ENCODE measurements around the gene LRFN3. TPM values are rescaled to one million over a fixed set of nuclear protein-coding genes. Genes with fewer than 3 reads are reported as not detected.
"Not testable (repeated sequence)": the region's sequence is repeated elsewhere in the genome, so short reads cannot be mapped to it uniquely, and the experiment has no call there.

Gene LRFN3, protein sequence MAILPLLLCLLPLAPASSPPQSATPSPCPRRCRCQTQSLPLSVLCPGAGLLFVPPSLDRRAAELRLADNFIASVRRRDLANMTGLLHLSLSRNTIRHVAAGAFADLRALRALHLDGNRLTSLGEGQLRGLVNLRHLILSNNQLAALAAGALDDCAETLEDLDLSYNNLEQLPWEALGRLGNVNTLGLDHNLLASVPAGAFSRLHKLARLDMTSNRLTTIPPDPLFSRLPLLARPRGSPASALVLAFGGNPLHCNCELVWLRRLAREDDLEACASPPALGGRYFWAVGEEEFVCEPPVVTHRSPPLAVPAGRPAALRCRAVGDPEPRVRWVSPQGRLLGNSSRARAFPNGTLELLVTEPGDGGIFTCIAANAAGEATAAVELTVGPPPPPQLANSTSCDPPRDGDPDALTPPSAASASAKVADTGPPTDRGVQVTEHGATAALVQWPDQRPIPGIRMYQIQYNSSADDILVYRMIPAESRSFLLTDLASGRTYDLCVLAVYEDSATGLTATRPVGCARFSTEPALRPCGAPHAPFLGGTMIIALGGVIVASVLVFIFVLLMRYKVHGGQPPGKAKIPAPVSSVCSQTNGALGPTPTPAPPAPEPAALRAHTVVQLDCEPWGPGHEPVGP
- 10 to 100 TPM in 1 of 8 experiments, 1 to 10 TPM in 6, under 1 TPM in 1; 0.56 to 11.7 (median 6.5) TPM for total RNA-seq

DNA sequence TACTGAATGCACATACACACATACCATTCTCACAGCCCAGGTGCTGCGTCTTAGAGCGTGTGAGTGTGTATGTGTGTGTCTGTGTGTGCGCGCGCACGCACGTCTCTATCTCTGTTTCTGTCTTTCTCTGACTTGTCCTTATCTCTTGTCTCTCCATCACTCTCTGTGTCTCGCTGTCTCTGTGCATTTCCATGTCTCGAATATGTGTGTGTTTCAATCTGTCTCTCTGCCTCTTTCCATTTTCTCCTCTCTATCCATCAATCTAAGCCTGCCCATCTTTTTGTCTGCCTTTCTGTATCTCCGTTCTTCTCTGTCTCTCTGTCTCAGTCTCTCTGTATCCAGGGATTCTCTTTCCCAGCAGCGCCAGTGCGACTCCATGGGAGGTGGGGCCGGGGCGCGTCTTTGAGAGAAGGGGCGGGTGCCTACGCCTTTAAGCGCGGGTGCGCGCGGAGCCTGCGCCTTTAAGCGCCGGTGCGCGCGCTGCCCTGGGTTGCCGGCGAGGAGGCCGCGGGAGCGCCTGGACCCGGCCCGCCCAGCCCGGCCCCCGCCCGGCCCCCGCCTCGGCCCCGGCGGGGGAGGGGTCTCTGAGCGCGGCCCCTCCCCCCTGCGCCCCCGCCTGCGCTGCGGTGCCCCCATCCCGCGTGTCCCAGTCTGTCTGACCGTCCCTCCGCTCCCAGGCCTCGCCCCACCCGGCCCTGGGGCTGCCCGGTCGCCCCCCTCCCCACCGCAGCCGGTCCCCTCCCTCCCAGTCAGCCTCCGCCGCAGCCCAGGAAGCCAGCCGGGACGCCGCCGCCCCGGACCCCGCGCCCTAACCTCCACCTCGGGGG is at the start of gene LRFN3:
LRFN3 (plus strand) TSS at position 464 of the 827 bp plus-strand sequence. CDS start 3,052 bp downstream, outside the sequence.
- WGBS, 10 experiments = 0 to 20% (median 0%) methylated on average over 1 to 18 of the region's 68 CpGs; no CpG with 5 or more reads in 1 of the 10 experiments
- peak within 1 kb of the TSS; percentile 5 to 14 for H3K27ac ChIP-seq
- peak; percentile 23 to 52 (median 46) for ATAC-seq (replicated peaks in 6 of 8)
- H3K4me3 ChIP-seq = peak within 1 kb of the TSS; percentile 46 to 61 (median 53)
- peaks cover 5 to 19% of the 10 kb centered on the region in 2 donors for H3K4me1 ChIP-seq (replicated peaks in 1 of 2)
- in situ Hi-C loops (cut with MboI; ENCODE audit: low pct_unique_long_range_greater_than_20kb in 2 of 9, low sequenced_read_pairs in 9 of 9, unreplicated experiment in 9 of 9) = loop anchor here in 1 of 9 experiments (10.0 kb wide), 1 partner anchor 51 kb away; no protein-coding TSS in a partner anchor

DNA sequence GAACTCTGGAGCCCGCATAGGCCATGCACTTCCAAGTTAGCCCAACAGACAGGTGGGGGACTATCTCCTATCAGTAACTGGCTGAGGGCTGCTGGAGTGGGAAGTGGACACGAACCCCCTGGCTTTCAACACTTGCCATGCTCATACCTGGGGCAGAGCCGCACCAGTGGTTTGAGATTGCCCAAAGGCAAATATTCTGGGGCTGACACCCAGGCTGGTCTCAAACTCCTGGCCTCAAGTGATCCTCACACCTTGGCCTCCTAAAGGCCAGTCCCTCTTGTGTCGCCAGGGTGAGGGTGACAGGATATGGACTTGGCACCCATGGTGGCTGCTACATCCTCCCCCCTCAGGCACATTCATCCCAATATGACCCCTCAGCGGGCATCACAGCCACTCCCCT is 49.0 kb upstream of the LRFN3 start:
- no peak overlapping the region for H3K27ac ChIP-seq
- peaks cover 3 to 4% of the 10 kb centered on the region in 2 donors for H3K4me1 ChIP-seq (replicated peaks in 1 of 2)
- WGBS, 10 experiments = 93 to 100% (median 100%) methylated on average over 1 to 2 of the region's 5 CpGs; no CpG with 5 or more reads in 2 of the 10 experiments
- no peak overlapping the region for H3K4me3 ChIP-seq
- ATAC-seq (replicated peaks in 6 of 8) = no peak
- in situ Hi-C loops (cut with MboI; ENCODE audit: low pct_unique_long_range_greater_than_20kb in 2 of 9, low sequenced_read_pairs in 9 of 9, unreplicated experiment in 9 of 9) = loop anchor here in 1 of 9 experiments (10.0 kb wide), 1 partner anchor 48 kb away; the partner anchor contains the start of gene LRFN3

DNA sequence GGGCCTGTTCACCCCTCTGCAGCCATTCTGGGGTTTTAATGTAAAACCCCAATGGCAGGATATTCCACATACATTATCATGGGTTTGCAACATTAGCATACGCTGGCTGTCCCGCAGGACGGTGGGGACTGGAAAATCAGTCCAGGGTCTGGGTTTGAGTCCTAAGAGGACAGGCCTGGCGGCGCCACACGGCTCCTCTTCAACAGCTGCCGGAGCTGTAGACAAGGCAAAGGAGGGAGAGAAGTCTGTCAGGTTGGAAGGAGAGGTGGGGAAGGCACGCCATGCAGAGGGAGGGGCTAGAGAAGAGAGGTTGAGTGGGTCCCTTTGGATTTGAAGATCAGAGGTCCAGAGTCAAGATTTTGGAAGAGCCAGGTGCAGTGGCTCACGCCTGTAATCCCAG is 47.8 kb upstream of the LRFN3 start:
- Histone ChIP-seq H3K27ac (no peak overlapping the region), H3K4me3 (no peak overlapping the region), H3K4me1 (replicated peaks in 1 of 2) (no peaks in the 10 kb centered on the region)
- ATAC-seq (replicated peaks in 6 of 8) = no peak
- 40 to 100% (median 82%) methylated on average over 1 to 9 of the region's 9 CpGs; no CpG with 5 or more reads in 5 of the 10 experiments for WGBS, 10 experiments
- in situ Hi-C loops (cut with MboI; ENCODE audit: low pct_unique_long_range_greater_than_20kb in 2 of 9, low sequenced_read_pairs in 9 of 9, unreplicated experiment in 9 of 9) = loop anchor here in 1 of 9 experiments (10.0 kb wide), 1 partner anchor 46 kb away; the partner anchor contains the start of gene LRFN3

DNA sequence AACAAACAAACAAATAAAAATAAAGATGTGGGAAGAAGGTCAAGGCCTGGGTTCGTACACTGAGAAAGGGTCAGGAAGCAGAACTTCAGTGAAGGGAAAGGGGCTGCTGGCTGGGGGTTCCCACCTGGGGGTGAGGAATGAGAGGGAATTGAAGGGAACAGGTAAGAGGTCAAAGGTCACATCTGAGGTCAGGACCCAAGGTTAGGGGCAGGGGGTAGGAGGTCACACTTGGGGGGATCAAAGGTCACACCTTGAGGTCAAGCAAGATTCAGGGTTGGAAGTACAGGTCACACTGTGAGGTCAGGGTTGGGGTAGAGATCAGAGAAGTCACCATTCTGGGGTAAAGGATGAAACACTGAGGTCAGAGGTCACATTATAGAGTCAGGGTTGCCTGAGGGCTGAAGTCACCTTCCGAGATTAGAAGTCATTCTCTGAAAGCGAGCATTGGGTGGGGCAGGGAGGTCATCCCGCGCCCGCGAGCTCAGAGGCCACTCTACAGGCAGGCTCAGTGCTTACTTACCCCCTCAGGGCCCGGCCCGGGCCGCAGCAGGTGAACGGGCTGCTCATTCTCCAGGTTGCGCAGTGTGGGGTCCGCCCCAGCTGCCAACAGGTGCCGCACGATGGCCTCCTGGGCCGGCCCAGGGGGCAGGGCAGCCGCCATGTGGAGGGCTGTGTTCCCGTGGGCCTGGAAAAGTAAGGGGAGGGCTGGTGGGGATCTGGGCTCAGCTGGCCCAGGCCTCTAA is 46.6 kb upstream of the LRFN3 start:
- peak in 1 of 8 experiments; percentile 14 for ATAC-seq (replicated peaks in 6 of 8)
- in situ Hi-C loops (cut with MboI; ENCODE audit: low pct_unique_long_range_greater_than_20kb in 2 of 9, low sequenced_read_pairs in 9 of 9, unreplicated experiment in 9 of 9) = loop anchor here in 1 of 9 experiments (10.0 kb wide), 1 partner anchor 45 kb away; the partner anchor contains the start of gene LRFN3
- 84 to 100% (median 94%) methylated on average over 1 to 12 of the region's 18 CpGs; no CpG with 5 or more reads in 4 of the 10 experiments for WGBS, 10 experiments
- H3K27ac ChIP-seq = no peak overlapping the region
- H3K4me3 ChIP-seq = no peak overlapping the region
- no peaks in the 10 kb centered on the region for H3K4me1 ChIP-seq (replicated peaks in 1 of 2)

DNA sequence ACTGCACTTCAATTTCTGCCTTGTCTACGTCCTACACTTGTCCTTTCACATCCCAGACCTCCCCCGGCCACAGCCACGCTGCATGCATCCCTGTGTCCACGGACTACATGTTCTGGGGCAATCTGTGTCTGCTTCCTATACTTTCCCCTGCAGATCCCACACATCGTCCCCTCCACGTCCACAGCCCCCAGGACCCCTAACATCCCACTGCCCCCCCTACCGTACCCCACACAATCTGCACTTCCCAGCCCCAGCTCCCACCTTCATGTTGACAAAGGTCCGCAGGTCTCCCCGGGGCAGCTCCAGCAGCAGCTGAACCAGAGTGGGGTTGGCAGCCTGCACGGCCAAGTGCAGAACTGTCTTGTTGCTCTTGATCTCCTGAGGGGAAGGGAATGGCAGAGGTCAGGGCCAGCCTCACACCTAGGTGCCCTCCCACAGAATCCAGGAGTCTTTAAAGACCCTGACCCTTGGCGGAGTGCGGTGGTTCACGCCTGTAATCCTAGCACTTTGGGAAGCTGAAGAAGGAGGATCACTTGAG is 46.0 kb upstream of the LRFN3 start:
- WGBS, 10 experiments = 95 to 100% (median 96%) methylated on average over 3 to 5 of the region's 13 CpGs; no CpG with 5 or more reads in 7 of the 10 experiments
- in situ Hi-C loops (cut with MboI; ENCODE audit: low pct_unique_long_range_greater_than_20kb in 2 of 9, low sequenced_read_pairs in 9 of 9, unreplicated experiment in 9 of 9) = no loop called here
- Histone ChIP-seq H3K27ac (no peak overlapping the region), H3K4me1 (replicated peaks in 1 of 2) (no peaks in the 10 kb centered on the region), H3K4me3 (no peak overlapping the region)
- no peak for ATAC-seq (replicated peaks in 6 of 8)

DNA sequence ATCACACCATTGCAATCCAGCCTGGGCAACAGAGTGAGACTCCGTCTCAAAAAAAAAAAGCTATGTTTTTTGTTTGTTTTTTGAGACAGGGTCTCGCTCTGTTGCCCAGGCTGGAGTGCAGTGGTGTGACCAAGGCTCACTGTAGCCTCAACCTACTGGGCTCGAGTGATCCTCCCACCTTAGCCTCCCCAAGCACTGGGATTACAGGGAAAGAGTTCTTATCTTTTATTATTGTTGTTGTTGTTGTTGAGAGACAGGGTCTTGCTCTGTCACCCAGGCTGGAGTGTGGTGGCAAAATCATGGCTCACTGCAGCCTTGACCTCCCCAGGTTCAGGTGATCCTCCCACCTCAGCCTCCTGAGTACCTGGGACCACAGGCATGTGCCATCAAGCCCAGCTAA is 44.4 kb upstream of the LRFN3 start:
- in situ Hi-C loops (cut with MboI; ENCODE audit: low pct_unique_long_range_greater_than_20kb in 2 of 9, low sequenced_read_pairs in 9 of 9, unreplicated experiment in 9 of 9); H3K4me1 ChIP-seq (replicated peaks in 1 of 2); ATAC-seq (replicated peaks in 6 of 8); H3K4me3 ChIP-seq; H3K27ac ChIP-seq: not testable (repeated sequence)
- WGBS, 10 experiments = 80 to 100% (median 100%) methylated on average over 1 to 2 of the region's 3 CpGs; no CpG with 5 or more reads in 3 of the 10 experiments

DNA sequence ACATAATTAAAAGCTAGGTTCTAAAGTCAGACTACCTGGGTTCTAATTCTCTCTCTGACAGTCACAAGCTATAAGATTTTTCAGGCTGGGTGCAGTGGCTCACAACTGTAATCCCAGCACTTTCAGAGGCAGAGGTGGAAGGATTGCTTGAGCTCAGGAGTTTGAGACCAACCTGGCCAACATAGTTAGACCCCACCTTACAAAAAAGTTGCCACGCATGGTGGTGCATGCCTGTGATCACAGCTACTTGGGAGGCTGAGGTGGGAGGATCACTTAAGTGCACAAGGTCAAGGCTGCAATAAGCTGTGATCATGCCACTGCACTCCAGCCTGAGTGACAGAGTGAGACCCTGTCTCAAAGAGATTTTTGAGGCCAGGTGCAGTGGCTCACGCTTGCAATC is 41.8 kb upstream of the LRFN3 start:
- Histone ChIP-seq H3K4me1 (replicated peaks in 1 of 2) (peaks cover 6 to 10% of the 10 kb centered on the region in 2 donors), H3K4me3 (no peak overlapping the region), H3K27ac (no peak overlapping the region)
- no peak for ATAC-seq (replicated peaks in 6 of 8)
- 100% methylated on average over 1 of the region's 2 CpGs; no CpG with 5 or more reads in 7 of the 10 experiments for WGBS, 10 experiments
- in situ Hi-C loops (cut with MboI; ENCODE audit: low pct_unique_long_range_greater_than_20kb in 2 of 9, low sequenced_read_pairs in 9 of 9, unreplicated experiment in 9 of 9) = no loop called here

DNA sequence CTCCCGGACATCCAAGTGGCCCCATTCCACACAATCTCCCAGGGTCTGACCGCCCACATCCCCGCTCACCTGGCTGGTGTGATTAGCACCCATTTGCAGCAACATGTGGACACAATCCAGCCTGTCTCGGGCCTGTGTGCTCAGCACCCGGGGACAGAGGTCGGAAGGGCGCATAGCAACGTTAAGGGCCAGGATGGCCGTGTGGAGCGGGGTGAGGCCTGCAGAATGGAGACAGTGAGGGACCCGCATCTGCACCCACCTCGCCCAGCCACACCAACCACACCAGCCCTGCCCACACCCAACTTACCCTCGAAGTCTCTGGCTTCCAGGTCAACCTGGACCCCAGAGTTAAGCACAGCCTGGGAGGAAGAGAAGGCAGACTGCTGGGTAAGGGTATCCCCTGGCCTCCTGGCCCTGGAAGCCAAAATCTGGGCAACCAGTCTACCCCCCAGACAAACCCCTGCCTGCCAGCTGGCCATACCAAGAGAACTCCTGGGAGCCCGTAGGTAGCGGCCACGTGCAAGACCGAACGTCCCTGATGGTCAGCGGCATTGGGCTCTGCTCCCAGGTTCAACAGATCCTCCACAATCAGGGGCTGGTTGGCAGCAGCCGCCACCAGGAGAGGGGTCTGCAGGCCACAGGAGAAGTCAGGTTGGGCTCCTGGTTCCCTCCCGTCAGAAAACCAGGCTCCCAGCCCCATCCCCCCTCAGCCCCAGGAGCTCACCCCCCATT is 40.1 kb upstream of the LRFN3 start:
- H3K27ac ChIP-seq = no peak overlapping the region
- no peak overlapping the region for H3K4me3 ChIP-seq
- H3K4me1 ChIP-seq (replicated peaks in 1 of 2) = peaks cover 6 to 12% of the 10 kb centered on the region in 2 donors
- no peak for ATAC-seq (replicated peaks in 6 of 8)
- 40 to 97% (median 96%) methylated on average over 1 to 10 of the region's 21 CpGs; no CpG with 5 or more reads in 7 of the 10 experiments for WGBS, 10 experiments
- in situ Hi-C loops (cut with MboI; ENCODE audit: low pct_unique_long_range_greater_than_20kb in 2 of 9, low sequenced_read_pairs in 9 of 9, unreplicated experiment in 9 of 9) = no loop called here

DNA sequence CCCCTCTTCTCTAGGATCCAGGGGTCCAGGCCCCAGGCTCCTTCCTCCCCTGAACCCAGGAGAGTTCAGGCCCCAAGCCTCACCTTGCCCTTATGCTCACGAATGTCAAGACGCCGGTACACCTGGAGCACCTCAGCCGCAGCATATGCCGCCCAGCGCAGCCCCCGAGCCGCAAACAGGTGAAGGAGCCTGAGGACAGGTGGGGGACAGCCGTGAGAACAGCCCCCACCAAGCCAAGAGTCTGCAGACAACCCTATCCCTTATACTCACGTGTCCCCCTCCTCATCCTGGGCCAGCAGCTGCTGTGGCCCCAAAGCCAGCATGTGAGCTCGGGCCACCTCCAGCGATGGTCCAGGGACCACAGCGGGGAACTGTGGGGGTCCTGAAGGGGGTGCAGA is 39.5 kb upstream of the LRFN3 start:
- WGBS, 10 experiments = 73 to 92% methylated on average over 2 to 12 of the region's 13 CpGs; no CpG with 5 or more reads in 8 of the 10 experiments
- in situ Hi-C loops (cut with MboI; ENCODE audit: low pct_unique_long_range_greater_than_20kb in 2 of 9, low sequenced_read_pairs in 9 of 9, unreplicated experiment in 9 of 9) = no loop called here
- Histone ChIP-seq H3K4me3 (no peak overlapping the region), H3K27ac (no peak overlapping the region), H3K4me1 (replicated peaks in 1 of 2) (peaks cover 6 to 15% of the 10 kb centered on the region in 2 donors)
- ATAC-seq (replicated peaks in 6 of 8) = no peak

DNA sequence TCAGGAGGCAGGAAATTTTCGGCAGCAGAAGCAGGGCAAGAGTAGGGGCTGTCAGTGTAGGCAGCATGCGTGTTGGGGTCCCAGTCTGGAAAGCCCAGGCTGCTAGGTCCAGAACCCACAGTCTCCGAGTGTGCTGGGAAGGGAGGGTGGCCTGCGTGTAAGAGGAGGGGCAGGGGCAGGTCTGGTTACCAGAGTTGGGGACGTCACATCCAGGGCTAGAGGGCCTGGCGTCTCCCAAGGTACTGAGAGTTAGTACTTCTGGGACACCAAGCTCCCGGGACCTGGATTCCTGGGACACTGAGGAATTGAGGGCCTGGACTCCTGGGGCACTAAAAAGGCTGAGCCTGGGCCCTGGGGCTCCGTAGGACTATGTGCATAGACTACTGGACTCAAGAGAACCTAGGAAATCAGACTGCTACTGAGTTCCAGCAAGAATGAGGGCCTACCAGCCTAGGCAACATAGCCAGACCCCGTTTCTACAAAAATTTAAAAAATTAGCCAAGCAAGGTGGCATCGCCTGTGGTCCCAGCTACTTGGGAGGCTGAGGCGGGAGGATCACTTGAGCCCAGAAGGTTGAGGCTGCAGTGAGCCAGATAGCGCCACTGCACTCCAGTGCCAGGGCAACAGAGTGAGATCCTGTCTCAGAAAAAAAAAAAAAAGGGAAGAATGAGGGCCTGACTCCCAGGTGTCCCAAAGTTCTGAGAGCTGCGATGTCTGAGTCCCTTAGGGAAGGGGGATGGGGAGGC is 38.3 kb upstream of the LRFN3 start:
- Histone ChIP-seq H3K4me1 (replicated peaks in 1 of 2) (peaks cover 6 to 15% of the 10 kb centered on the region in 2 donors), H3K27ac (no peak overlapping the region), H3K4me3 (peak overlapping the region in 3 of 5 donors; percentile 36 to 55 (median 47))
- in situ Hi-C loops (cut with MboI; ENCODE audit: low pct_unique_long_range_greater_than_20kb in 2 of 9, low sequenced_read_pairs in 9 of 9, unreplicated experiment in 9 of 9) = no loop called here
- WGBS, 10 experiments = 60 to 100% (median 100%) methylated on average over 1 to 4 of the region's 13 CpGs; no CpG with 5 or more reads in 6 of the 10 experiments
- no peak for ATAC-seq (replicated peaks in 6 of 8)

DNA sequence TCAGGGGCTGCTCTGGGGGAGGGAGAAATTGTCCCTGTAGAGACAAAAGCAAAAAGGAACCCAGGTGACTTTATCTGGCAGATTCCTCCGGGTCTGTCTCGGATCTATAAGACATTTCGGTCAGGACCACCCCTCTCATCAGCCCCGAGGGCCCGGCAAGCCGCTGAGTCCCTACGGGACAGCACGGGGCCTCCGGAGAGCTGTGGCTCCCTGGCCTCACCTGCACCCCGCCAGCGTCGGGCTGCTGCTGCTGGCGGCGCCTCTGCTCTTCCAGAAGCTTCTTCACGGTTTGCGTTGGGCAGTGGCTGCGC is 37.7 kb upstream of the LRFN3 start:
- H3K4me3 ChIP-seq = peak overlapping the region; percentile 36 to 63 (median 55)
- peak in 1 of 8 experiments; percentile 2 for ATAC-seq (replicated peaks in 6 of 8)
- in situ Hi-C loops (cut with MboI; ENCODE audit: low pct_unique_long_range_greater_than_20kb in 2 of 9, low sequenced_read_pairs in 9 of 9, unreplicated experiment in 9 of 9) = no loop called here
- WGBS, 10 experiments = 26 to 33% methylated on average over 6 of the region's 17 CpGs; no CpG with 5 or more reads in 8 of the 10 experiments
- H3K27ac ChIP-seq = no peak overlapping the region
- H3K4me1 ChIP-seq (replicated peaks in 1 of 2) = peaks cover 6 to 15% of the 10 kb centered on the region in 2 donors
